Cardiac muscle cell (in vitro differentiated cells and primary cell): Measurements from ENCODE around the gene CHFR. TPM values are rescaled to one million over a fixed set of nuclear protein-coding genes. Genes with fewer than 3 reads are reported as not detected.
"Not testable (repeated sequence)": the region's sequence is repeated elsewhere in the genome, so short reads cannot be mapped to it uniquely, and the experiment has no call there.

Experiments
- DNase-seq, 2 donors: peaks; one replicate each; pipeline versions ENCODE4 v3.0.0 to v3.0.0-alpha.2; 2010 to 2017; ENCODE audit warnings: low read depth in 1 of 2, low spot score in 1 of 2
- H3K27ac ChIP-seq: fragments of 200-600 bp; sonication (generic); 2 replicates; pipeline ENCODE4 v1.5.1; 2016
- H3K27me3 ChIP-seq: fragments of 200-600 bp; sonication (generic); 2 replicates; pipeline ENCODE4 v1.6.0; 2016; ENCODE audit warnings: control low read depth
- H3K36me3 ChIP-seq: fragments of 200-600 bp; sonication (generic); 2 replicates; pipeline ENCODE4 v1.5.1; 2016; ENCODE audit warnings: control low read depth
- H3K4me1 ChIP-seq: fragments of 200-600 bp; sonication (generic); 2 replicates; pipeline ENCODE4 v1.8.1; 2017; ENCODE audit warnings: low read depth, mild to moderate bottlenecking, mixed run types
- H3K4me3 ChIP-seq: fragments of 200-600 bp; sonication (generic); 2 replicates; pipeline ENCODE4 v1.5.1; 2016; ENCODE audit warnings: mild to moderate bottlenecking
- H3K9me3 ChIP-seq: fragments of 200-600 bp; sonication (generic); 2 replicates; pipeline ENCODE4 v1.5.1; 2017; ENCODE audit warnings: low read depth, mild to moderate bottlenecking, control low read depth
- polyA plus RNA-seq: library from polyadenylated mRNA; unstranded; fragments of >200 nt; fragmentation: Nextera tagmentation; extraction: Ambion mirVana; gene quantifications from 2 replicates; pipeline ENCODE4 v1.2.1, GENCODE V29; 2016
- total RNA-seq: library from RNA; depleted of rRNA; stranded (reverse); fragments of >200 nt; gene quantifications from 2 replicates; pipeline ENCODE4 v1.2.3, GENCODE V29; 2016
- TF ChIP-seq, protein P1 (sequence below): IDR thresholded peaks from 2 replicates; pipeline ENCODE4 v1.5.1; 2012; ENCODE audit warnings: low read depth, mild to moderate bottlenecking, low read length

CHFR gene
- total and polyA plus RNA-seq, 2 experiments from 2014 or later, result 30.0 to 30.6 TPM

DNA sequence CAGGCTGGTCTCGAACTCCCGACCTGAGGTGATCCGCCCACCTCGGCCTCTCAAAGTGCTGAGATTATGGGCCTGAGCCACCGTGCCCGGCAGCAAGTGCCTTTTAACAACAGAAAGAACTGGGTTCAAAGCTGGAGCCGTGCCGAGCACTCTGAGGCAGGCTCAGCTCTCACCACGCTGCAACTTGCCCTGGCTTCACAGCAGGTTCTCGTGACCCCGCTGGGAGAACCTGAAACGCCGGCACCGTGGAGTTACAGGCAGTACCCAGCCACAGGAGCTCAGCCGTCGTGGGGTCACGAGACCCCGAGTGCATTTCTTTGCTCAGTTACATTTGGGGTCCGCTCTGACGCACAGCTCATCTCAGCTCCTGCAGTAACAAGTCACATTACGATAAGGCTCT lies 73.2 kb downstream of the CHFR start:
- H3K36me3 ChIP-seq, result peaks cover 56% of the 10 kb centered on the region
- DNase-seq, result no peak
- TF ChIP-seq, protein P1, sequence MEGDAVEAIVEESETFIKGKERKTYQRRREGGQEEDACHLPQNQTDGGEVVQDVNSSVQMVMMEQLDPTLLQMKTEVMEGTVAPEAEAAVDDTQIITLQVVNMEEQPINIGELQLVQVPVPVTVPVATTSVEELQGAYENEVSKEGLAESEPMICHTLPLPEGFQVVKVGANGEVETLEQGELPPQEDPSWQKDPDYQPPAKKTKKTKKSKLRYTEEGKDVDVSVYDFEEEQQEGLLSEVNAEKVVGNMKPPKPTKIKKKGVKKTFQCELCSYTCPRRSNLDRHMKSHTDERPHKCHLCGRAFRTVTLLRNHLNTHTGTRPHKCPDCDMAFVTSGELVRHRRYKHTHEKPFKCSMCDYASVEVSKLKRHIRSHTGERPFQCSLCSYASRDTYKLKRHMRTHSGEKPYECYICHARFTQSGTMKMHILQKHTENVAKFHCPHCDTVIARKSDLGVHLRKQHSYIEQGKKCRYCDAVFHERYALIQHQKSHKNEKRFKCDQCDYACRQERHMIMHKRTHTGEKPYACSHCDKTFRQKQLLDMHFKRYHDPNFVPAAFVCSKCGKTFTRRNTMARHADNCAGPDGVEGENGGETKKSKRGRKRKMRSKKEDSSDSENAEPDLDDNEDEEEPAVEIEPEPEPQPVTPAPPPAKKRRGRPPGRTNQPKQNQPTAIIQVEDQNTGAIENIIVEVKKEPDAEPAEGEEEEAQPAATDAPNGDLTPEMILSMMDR, result no peak
- no peak overlapping the region for H3K4me3 ChIP-seq
- no peaks in the 10 kb centered on the region for H3K27me3 ChIP-seq
- H3K27ac ChIP-seq, result no peak overlapping the region
- no peaks in the 10 kb centered on the region for H3K9me3 ChIP-seq
- no peaks in the 10 kb centered on the region for H3K4me1 ChIP-seq

DNA sequence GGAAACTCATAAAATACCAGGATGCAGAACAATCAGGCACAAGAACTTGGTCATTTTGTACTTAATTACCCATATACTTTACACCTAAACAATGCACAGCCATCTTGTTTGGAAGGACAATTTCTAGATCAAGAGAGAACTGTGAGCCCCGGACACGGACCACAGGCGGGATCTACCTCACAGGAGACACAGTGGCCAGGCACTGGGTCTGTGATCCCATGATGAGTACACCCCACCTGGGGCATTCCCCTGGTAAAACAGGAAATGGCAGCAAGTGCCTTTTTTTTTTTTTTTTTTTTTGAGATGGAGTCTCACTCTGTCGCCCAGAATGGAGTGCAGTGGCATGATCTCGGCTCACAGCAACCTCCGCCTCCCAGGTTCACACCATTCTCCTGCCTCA lies 74.0 kb downstream of the CHFR start:
- Histone ChIP-seq H3K27me3 (no peaks in the 10 kb centered on the region), H3K36me3 (peaks cover 49% of the 10 kb centered on the region), H3K27ac (no peak overlapping the region), H3K4me1 (no peaks in the 10 kb centered on the region), H3K4me3 (no peak overlapping the region), H3K9me3 (no peaks in the 10 kb centered on the region)
- no peak for DNase-seq
- TF ChIP-seq, protein P1, result no peak

DNA sequence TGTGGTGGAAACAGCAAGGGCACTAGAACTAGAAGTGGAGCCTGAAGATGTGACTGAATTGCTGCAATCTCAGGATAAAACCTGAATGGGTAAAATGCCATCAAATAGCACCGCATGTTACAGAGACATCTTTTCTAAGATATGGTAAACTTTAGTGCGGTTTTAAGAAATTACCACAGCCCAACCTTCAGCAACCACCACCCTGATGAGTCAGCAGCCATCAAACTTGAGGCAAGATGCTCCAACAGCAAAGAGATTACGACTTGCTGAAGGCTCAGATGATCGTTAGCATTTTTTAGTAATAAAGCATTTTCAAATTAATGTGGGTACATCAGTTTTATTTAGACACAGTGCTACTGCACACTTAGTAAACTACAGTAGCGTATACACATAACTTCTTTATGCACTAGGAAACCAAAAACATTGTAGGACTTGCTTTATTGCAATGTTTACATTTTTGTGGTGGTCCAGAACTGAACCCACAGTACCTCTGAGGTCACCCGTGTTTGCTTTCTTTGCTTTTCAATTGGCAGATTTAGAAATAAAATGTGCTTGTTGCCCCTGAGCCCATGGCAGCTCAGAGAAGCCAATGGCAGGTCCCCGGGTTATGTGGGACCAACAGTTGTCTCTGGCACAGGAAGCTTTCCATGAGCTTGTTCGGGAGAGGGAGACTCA lies 74.6 kb downstream of the CHFR start:
- peaks cover 49% of the 10 kb centered on the region for H3K36me3 ChIP-seq
- H3K4me1 ChIP-seq, result no peaks in the 10 kb centered on the region
- DNase-seq, result no peak
- H3K4me3 ChIP-seq, result no peak overlapping the region
- no peak overlapping the region for H3K27ac ChIP-seq
- H3K27me3 ChIP-seq, result no peaks in the 10 kb centered on the region
- TF ChIP-seq, protein P1, result no peak
- H3K9me3 ChIP-seq, result no peaks in the 10 kb centered on the region

DNA sequence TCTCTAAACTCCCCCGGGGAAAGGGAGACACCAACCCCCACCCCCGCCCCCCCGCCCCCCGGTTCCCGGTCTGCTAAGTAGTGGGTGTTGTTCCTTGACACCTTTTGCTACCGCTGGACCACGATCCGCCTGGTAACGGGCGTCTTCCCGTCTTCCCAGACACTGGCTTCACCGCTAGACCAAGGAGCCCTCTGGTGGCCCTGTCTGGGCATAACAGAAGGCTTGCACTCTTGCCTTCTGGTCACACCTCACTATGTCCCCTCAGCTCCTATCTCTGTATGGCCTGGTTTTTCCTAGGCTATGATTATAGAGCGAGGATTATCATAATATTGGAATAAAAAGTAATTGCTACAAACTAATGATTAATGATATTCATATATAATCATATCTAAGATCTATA lies 78.0 kb downstream of the CHFR start:
- TF ChIP-seq, protein P1, result peak; percentile 40
- peak; percentile 12 to 44 for DNase-seq
- peaks cover 39% of the 10 kb centered on the region for H3K36me3 ChIP-seq
- not testable (repeated sequence) for H3K9me3 ChIP-seq, H3K27me3 ChIP-seq, H3K4me1 ChIP-seq, H3K27ac ChIP-seq, H3K4me3 ChIP-seq

DNA sequence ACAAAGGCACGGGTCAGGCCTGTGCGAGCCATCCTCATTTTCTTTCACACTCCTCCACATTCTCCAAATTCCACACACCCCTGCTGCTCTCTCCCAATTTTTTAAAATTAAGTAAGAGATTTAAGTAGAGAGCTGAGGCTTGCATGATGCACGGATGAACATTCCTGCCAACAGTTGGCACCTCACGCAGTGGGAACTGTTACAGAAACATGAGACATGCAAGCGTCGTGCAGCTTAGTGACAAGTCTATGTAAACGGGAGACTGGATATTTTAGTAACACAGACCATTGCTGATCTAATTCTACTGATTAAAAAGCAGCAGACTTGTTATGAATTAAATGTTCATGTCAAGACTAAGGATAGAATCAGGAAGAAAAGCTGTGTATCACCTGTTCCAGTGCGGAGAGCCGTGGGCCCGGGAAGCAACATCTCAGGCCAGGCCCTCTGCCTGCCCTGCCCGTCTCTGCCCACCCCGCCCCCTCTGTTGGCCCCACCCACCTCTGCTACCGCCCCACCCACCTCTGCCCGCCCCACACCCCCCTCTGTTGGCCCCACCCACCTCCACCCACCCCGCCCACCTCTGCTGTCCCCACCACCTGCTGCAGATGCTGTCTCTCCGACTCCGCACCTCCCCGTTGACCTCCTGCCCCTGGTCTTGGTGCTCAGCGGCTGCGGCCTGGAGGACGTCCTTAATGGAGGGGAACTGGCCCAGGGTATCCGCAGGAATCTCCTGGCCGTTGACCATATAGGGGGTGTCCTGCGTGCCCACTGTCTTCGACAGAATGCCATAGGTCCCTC lies 79.9 kb downstream of the CHFR start:
- TF ChIP-seq, protein P1, result no peak
- H3K27me3 ChIP-seq, result no peaks in the 10 kb centered on the region
- no peaks in the 10 kb centered on the region for H3K9me3 ChIP-seq
- DNase-seq, result no peak
- no peaks in the 10 kb centered on the region for H3K4me1 ChIP-seq
- peaks cover 37% of the 10 kb centered on the region for H3K36me3 ChIP-seq
- H3K4me3 ChIP-seq, result no peak overlapping the region
- no peak overlapping the region for H3K27ac ChIP-seq
